ENCODE data around the gene PPP1CA. TPM values are rescaled to one million over a fixed set of nuclear protein-coding genes. Genes with fewer than 3 reads are reported as not detected.

The PPP1CA gene
- total and polyA plus RNA-seq, 4 donors, result 62.4 to 92.9 (median 75.9) TPM

DNA sequence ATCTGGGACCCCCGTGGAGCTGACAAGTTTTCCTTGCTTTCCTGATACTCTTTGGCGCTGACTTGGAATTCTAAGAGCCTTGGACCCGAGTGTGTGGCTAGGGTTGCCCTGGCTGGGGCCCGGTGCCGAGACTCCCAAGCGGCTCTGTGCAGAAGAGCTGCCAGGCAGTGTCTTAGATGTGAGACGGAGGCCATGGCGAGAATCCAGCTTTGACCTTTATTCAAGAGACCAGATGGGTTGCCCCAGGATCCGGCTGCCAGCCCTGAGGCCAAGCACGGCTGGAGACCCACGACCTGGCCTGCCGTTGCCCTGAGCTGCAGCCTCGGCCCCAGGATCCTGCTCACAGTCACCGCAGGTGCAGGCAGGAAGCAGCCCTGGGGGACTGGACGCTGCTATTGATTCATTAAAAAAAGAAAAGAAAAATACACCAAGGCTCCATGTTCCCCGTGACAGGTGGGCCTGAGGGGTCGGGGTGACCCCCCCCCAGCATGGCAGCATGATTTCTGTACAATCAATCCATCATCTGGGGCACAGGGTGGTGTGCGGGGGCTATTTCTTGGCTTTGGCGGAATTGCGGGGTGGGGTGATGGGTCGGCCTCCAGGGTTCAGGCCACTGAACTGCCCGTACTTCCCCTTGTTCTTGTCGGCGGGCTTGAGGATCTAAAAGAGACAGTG lies 3.5 kb downstream of the PPP1CA start:
- no peak overlapping the region for H3K4me3 ChIP-seq (ENCODE audit: low read depth in 1 of 3, low read length in 3 of 3)
- H3K4me1 ChIP-seq (ENCODE audit: control insufficient read depth in 4 of 4, insufficient read depth in 4 of 4, low read length in 3 of 4), result peaks cover 10 to 35% (median 19%) of the 10 kb centered on the region in 4 donors
- no peak overlapping the region for H3K27ac ChIP-seq (ENCODE audit: low read depth in 1 of 2, low read length in 2 of 2)
- H3K9me3 ChIP-seq (ENCODE audit: control insufficient read depth in 4 of 4, low read length in 3 of 4), result no peaks in the 10 kb centered on the region
- WGBS, result 88% methylated on average over 24 of the region's 24 CpGs
- TF ChIP-seq GABPA (IDR thresholded peaks at IDR 0.05 in 1 of 2, conservative IDR thresholded peaks at IDR 0.05 in 1 of 2), result no peak
- no peak for TF ChIP-seq REST (IDR thresholded peaks at IDR 0.05)
- no peak for TF ChIP-seq TAF1 (conservative IDR thresholded peaks at IDR 0.05)
- TF ChIP-seq FOXA1 (IDR thresholded peaks at IDR 0.05), result no peak
- no peak for TF ChIP-seq YY1 (IDR thresholded peaks at IDR 0.05)
- no peak for TF ChIP-seq FOXA2 (IDR thresholded peaks at IDR 0.05)
- TF ChIP-seq HNF4G (IDR thresholded peaks at IDR 0.05), result no peak
- no peak for TF ChIP-seq EGR1 (IDR thresholded peaks at IDR 0.05; ENCODE audit: low read depth in 2 of 2)
- no peak for TF ChIP-seq SP1 (IDR thresholded peaks at IDR 0.05)
- H3K9ac ChIP-seq (ENCODE audit: low read depth in 1 of 2, low read length in 2 of 2), result no peak overlapping the region
- H3K27me3 ChIP-seq (ENCODE audit: control insufficient read depth in 4 of 4, insufficient read depth in 4 of 4, low read length in 3 of 4), result no peaks in the 10 kb centered on the region
- H3K36me3 ChIP-seq (ENCODE audit: control insufficient read depth in 4 of 4, insufficient read depth in 3 of 4, low read depth in 1 of 4, low read length in 3 of 4), result peaks cover 20 to 36% (median 22%) of the 10 kb centered on the region in 4 donors
- no peak for DNase-seq (ENCODE audit: low spot score)

DNA sequence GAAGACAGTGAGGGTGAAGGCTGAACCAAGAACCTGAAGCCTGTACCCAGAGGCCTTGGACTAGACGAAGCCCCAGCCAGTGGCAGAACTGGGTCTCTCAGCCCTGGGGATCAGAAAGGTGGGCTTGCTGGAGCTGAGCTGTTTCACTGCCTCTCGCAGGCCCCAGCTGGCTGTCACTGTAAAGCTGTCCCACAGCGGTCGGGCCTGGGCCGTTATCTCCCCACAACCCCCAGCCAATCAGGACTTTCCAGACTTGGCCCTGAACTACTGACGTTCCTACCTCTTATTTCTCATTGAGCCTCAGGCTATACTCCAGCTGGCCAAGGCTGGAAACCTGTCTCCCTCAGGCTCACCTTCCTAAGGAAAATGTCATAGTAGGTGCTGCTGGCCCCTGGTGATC lies 4.1 kb downstream of the PPP1CA start:
- Histone ChIP-seq H3K4me3 (ENCODE audit: low read depth in 1 of 3, low read length in 3 of 3) (no peak overlapping the region), H3K36me3 (ENCODE audit: control insufficient read depth in 4 of 4, insufficient read depth in 3 of 4, low read depth in 1 of 4, low read length in 3 of 4) (peaks cover 20 to 36% (median 22%) of the 10 kb centered on the region in 4 donors), H3K9me3 (ENCODE audit: control insufficient read depth in 4 of 4, low read length in 3 of 4) (no peaks in the 10 kb centered on the region), H3K27ac (ENCODE audit: low read depth in 1 of 2, low read length in 2 of 2) (no peak overlapping the region), H3K4me1 (ENCODE audit: control insufficient read depth in 4 of 4, insufficient read depth in 4 of 4, low read length in 3 of 4) (peaks cover 8 to 37% (median 21%) of the 10 kb centered on the region in 4 donors), H3K9ac (ENCODE audit: low read depth in 1 of 2, low read length in 2 of 2) (no peak overlapping the region), H3K27me3 (ENCODE audit: control insufficient read depth in 4 of 4, insufficient read depth in 4 of 4, low read length in 3 of 4) (no peaks in the 10 kb centered on the region)
- 89% methylated on average over 6 of the region's 6 CpGs for WGBS
- no peak for DNase-seq (ENCODE audit: low spot score)
- TF ChIP-seq FOXA2 (IDR thresholded peaks at IDR 0.05), result no peak
- TF ChIP-seq RXRA (IDR thresholded peaks at IDR 0.05), result no peak
- no peak for TF ChIP-seq ATF3 (IDR thresholded peaks at IDR 0.05)
- TF ChIP-seq FOXA1 (IDR thresholded peaks at IDR 0.05), result no peak
- no peak for TF ChIP-seq JUND (IDR thresholded peaks at IDR 0.05)
- TF ChIP-seq CTCF (IDR thresholded peaks at IDR 0.05; ENCODE audit: low read depth, low read length, missing input control), result no peak
- TF ChIP-seq SP1 (IDR thresholded peaks at IDR 0.05), result no peak
- TF ChIP-seq HNF4A (conservative IDR thresholded peaks at IDR 0.05), result no peak
- no peak for TF ChIP-seq YY1 (IDR thresholded peaks at IDR 0.05)

Measured in liver (tissue), 9 donors.